Erythroblast (primary cell): ENCODE measurements around the gene ZNF496.

ENCODE experiments used
- GATA1 ChIP-seq: IDR thresholded peaks from 2 replicates; pipeline ENCODE4 v1.6.1; 2011; ENCODE audit warnings: low read depth, mild to moderate bottlenecking, control low read depth, low read length, moderate library complexity
- POLR2A ChIP-seq: IDR thresholded peaks from 2 replicates; pipeline ENCODE4 v1.6.1; 2011; ENCODE audit warnings: mild to moderate bottlenecking, low read length

- no peak for TF ChIP-seq POLR2A
- no peak for TF ChIP-seq GATA1
Measured at GRCh38 chr1:247294282-247294681, 37.4 kb downstream of the ZNF496 start.
